Fibroblast of pulmonary artery (primary cell): ENCODE data around the gene AHNAK2.

Experiments
- DNase-seq: peaks from one replicate; pipeline ENCODE4 v3.0.0-alpha.2; 2010; ENCODE audit warnings: low read depth
- H3K4me3 ChIP-seq: replicated peaks from 2 replicates; pipeline ENCODE4 v1.5.1; 2011; ENCODE audit warnings: low read depth, mild to moderate bottlenecking, control low read depth, low read length, moderate library complexity
- TF ChIP-seq, protein P1 (sequence below): IDR thresholded peaks from 2 replicates; pipeline ENCODE4 v1.5.1; 2011; ENCODE audit warnings: mild to moderate bottlenecking, control low read depth, low read length, inconsistent platforms; ENCODE audit errors: missing control alignments

The AHNAK2 gene

DNA sequence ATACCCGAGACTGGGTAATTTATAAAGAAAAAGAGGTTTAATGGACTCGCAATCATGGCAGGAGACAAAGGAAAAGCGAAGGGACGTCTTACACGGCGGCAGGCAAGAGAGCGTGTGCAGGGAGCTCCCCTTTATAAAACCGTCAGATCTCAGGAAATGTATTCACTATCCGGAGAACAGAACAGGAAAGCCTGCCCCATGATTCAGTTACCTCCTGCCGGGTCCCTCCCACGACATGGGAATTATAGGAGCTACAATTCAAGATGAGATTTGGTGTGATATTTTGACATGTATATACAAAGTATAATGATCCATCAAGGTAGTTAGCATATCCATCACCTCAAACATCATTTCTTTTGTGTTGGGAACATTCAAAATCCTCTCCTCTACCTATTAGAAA lies 45.0 kb upstream of the AHNAK2 start:
- TF ChIP-seq, protein P1, sequence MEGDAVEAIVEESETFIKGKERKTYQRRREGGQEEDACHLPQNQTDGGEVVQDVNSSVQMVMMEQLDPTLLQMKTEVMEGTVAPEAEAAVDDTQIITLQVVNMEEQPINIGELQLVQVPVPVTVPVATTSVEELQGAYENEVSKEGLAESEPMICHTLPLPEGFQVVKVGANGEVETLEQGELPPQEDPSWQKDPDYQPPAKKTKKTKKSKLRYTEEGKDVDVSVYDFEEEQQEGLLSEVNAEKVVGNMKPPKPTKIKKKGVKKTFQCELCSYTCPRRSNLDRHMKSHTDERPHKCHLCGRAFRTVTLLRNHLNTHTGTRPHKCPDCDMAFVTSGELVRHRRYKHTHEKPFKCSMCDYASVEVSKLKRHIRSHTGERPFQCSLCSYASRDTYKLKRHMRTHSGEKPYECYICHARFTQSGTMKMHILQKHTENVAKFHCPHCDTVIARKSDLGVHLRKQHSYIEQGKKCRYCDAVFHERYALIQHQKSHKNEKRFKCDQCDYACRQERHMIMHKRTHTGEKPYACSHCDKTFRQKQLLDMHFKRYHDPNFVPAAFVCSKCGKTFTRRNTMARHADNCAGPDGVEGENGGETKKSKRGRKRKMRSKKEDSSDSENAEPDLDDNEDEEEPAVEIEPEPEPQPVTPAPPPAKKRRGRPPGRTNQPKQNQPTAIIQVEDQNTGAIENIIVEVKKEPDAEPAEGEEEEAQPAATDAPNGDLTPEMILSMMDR = no peak
- H3K4me3 ChIP-seq = no peak overlapping the region
- peak; percentile 45 for DNase-seq

DNA sequence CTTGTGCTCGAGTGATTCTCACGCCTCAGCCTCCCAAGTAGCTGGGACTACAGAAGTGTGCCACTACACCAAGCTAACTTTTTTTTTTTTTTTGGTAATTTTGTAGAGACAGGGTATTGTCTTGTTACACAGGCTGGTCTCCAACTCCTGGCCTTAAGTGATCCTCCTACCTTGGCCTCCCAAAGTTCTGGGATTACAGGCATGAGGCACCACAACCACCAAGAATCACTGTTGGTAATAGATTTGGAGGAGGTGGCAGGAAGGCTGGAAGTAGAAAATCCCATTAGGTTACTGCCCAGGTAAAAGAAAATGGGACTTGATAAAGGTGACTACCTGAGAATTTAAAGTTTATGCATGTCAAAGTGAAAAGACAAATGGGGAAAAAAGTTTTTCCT lies 44.1 kb upstream of the AHNAK2 start:
- peak overlapping the region; percentile 66 for H3K4me3 ChIP-seq
- DNase-seq = no peak
- TF ChIP-seq, protein P1 = no peak

DNA sequence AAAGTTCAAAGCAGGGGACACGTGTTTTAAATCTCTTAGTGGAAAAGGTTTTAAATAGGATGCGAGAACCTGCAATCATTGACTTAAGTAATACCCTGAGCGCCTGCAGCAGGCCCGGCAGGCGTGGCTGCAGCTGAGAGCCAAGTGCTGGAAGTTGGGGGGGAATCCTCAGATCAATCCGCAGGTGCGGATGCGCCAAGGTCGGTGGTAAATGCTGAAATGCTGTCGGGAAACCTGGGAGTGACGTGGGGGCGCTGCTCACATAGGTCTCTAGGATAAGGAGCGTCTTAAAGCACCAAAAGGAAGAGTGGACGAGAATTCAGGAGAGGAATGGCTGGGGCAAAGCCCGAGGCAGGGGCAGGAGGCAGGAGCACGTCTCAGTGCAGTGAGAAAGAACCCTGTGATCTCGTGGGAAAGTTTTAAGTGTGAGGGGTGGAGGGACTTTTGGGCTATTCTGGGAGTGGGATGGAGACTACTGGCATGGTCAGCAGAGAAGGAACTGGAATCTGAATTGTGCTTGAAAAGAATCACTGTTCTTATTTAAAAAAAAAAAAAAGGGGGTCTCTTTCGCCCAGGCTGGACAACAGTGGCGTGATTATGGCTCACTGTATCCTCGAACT lies 43.6 kb upstream of the AHNAK2 start:
- peak overlapping the region; percentile 66 for H3K4me3 ChIP-seq
- TF ChIP-seq, protein P1 = no peak
- DNase-seq = peak; percentile 37

DNA sequence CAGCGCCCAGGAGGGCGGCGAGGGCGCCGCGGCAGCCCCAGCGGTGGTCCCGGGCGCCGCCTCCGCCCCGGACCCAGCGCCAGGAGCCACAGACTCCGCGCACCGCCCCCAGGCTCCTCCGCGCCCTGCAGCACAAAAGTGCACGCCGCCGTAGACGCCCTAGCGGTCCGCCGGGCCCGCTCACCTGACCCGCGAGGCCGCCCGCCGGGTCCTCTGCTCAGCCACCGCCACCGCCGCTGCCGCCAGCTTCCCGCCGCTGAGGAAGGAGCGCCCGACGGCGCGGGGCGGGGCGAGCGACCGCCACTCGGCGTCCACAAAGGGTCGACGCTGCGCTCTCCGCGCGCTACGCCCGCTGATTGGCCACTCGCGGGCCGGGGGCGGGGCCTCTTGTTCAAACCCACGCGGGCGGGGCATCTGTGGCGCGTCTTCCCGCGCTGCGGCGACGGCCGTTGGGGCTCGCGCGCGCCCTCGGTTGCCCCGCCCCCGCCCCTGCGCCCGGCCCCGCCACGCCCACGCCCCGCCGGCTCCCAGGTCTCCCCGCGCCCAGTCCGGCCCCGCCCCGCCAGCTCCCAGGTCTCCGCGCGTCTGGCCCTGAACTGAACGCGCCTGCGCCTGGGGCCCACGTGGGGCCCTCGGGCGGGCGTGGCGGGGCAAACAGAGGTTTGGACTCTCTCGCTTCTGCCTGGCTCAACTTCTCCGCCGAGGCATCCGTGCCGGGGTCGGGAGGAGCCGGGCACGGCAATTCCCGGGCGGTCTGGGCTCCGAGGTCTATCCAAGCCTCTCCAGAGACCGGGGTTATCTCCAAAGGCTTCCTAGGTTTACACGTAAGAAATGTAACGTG lies 42.9 kb upstream of the AHNAK2 start, which contains the start of gene CDCA4:
TSS of gene CDCA4 (minus strand) at position 269 of the 841 bp plus-strand sequence. CDS start 9,154 bp downstream, outside the sequence.
- DNase-seq = peak; percentile 96
- TF ChIP-seq, protein P1 = no peak
- H3K4me3 ChIP-seq = peak within 1 kb of the TSS; percentile 75

DNA sequence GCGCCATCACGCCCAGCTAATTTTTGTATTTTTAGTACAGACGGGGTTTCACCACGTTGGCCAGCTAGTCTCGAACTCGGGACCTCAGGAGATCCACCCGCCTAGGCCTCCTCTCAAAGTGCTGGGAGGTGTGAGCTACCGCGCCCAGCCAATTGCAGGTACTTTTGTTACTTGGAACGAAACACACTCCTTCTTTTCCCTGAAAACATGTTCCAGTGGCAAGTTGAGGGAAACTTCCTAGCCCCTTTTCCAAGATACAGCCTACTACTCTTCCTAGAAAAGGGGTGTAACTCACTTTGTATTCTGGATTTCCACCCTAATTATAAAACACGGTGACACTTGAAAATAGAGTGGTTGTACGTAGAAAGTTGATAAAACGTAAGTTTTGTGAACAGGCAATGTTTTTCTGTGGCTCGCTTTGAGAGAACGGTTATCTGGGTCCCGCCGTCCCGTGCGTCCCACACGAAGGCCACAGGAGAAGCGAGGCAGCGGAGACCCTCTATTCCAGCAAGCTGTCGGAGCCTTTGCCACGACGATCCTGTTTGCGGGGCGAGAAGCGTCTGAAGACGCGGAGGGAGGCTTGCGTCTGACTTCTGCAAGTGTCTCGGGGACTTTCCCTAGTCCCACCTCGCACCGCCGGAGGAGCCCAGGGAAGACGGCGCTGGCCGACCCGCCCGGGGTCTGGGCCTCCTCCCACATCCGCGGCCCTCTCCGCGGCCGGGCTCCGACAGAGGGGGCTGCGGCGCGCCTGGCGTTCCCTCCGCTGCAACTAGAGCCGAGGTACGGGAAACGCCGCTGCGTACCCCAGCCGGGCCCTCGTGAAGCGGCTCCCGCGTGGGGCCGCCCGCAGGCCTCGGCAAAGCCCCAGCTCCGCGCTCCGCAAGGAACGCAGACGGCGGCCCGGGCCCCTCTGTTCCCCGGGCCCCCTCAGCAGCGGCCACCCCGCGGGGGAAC lies 42.0 kb upstream of the AHNAK2 start:
- TF ChIP-seq, protein P1 = no peak
- peak; percentile 30 for DNase-seq
- H3K4me3 ChIP-seq = peak overlapping the region; percentile 75

DNA sequence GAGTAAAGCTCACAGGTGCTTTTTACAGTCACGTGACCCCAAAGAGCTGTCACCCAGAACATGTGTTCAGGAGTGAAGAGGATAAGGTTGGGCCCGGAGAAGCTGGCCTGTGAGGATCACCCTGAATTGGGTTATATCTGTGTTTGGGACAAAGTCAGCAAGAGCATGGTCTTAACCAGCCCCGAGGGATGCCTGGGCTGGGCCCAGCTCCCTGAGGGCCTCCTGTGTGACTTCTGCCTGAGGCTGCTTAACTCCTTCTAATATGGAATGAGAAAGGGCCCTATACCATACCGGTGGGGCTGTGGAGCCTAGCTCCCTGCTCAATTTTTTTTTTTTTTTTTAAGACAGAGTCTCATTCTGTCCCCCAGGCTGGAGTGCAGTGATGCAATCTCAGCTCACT lies 40.2 kb upstream of the AHNAK2 start:
- TF ChIP-seq, protein P1 = no peak
- DNase-seq = no peak
- H3K4me3 ChIP-seq = no peak overlapping the region
